Measurements from ENCODE around the gene IMPG1. TPM values are rescaled to one million over a fixed set of nuclear protein-coding genes. Genes with fewer than 3 reads are reported as not detected.

Gene IMPG1
- total RNA-seq, 4 donors from 2014 or later, result not detected

DNA sequence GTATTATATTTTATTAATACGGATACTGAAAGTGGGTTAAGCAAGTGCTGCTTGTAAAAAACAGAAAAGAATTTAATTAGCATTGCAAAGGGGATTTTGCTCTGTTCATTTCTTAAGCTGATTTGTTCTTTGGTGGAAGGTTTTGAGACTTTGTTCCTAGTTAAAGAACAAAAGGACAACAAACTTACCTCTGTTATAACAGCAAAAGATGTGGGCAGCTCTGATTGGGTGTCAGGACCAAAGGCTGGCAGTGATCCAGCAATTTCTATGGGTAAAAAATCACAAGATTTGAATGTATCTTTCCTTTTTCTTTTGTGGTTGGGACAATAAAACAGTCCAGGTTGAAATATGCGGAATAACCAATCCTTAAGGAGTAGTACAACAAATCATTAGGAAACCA lies 68.8 kb downstream of the IMPG1 start:
- no peak for DNase-seq
- intact Hi-C loops (cut with DNase I), result no loop called here
- Histone ChIP-seq H3K4me1 (no peaks in the 10 kb centered on the region), H3K27ac (no peak overlapping the region), H3K36me3 (no peaks in the 10 kb centered on the region), H3K4me3 (replicated peaks in 1 of 3) (no peak overlapping the region), H3K27me3 (no peaks in the 10 kb centered on the region), H3K9me3 (no peaks in the 10 kb centered on the region)
- 66 to 68% methylated on average over 2 of the region's 2 CpGs for WGBS, 2 donors
- TF ChIP-seq, protein P1, sequence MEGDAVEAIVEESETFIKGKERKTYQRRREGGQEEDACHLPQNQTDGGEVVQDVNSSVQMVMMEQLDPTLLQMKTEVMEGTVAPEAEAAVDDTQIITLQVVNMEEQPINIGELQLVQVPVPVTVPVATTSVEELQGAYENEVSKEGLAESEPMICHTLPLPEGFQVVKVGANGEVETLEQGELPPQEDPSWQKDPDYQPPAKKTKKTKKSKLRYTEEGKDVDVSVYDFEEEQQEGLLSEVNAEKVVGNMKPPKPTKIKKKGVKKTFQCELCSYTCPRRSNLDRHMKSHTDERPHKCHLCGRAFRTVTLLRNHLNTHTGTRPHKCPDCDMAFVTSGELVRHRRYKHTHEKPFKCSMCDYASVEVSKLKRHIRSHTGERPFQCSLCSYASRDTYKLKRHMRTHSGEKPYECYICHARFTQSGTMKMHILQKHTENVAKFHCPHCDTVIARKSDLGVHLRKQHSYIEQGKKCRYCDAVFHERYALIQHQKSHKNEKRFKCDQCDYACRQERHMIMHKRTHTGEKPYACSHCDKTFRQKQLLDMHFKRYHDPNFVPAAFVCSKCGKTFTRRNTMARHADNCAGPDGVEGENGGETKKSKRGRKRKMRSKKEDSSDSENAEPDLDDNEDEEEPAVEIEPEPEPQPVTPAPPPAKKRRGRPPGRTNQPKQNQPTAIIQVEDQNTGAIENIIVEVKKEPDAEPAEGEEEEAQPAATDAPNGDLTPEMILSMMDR (IDR thresholded peaks at IDR 0.05), result no peak
- no peak for TF ChIP-seq POLR2A (IDR thresholded peaks at IDR 0.05)

DNA sequence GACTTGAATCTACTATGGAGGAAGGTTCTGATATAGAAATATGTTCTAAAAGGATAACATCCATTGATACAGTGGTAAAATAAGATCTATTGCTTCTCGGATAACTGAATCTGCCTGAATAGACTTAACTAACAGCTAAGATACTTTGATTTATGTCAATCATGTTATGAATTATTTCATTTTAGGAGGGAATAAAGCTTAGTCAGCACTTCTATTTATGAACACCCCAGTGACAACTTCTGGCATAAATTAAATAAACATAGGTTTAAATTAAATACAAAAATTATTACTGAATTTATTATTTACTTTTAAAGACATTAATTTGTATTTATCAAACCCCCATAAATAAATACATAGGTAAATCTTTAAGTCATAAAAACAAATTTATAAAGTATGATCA lies 69.3 kb downstream of the IMPG1 start:
- Histone ChIP-seq H3K9me3 (no peaks in the 10 kb centered on the region), H3K27me3 (no peaks in the 10 kb centered on the region), H3K27ac (no peak overlapping the region), H3K4me3 (replicated peaks in 1 of 3) (no peak overlapping the region), H3K4me1 (no peaks in the 10 kb centered on the region), H3K36me3 (no peaks in the 10 kb centered on the region)
- WGBS, 2 donors, result 98 to 100% methylated on average over 1 of the region's 1 CpG
- DNase-seq, result no peak
- TF ChIP-seq, protein P1 (IDR thresholded peaks at IDR 0.05), result no peak
- no peak for TF ChIP-seq POLR2A (IDR thresholded peaks at IDR 0.05)
- intact Hi-C loops (cut with DNase I), result no loop called here

DNA sequence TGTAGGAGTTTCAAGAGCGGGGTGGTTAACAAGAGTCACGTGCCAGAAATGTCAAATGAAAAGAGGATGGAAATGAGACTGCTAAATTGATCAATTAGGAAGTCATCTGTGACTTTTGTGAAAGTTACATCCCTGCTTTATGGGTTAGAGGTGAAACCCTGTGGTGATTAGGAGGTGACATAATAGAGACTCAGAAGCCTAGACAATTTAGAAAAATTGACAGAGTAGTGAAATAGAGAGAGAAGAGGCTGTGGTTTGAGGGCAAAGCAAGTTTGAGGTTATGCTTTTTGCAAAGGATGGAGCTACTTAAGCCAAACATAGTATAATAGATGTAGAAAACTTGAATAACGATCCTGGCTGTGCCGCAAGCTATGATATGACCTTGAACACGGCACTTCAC lies 71.8 kb downstream of the IMPG1 start:
- no peaks in the 10 kb centered on the region for H3K36me3 ChIP-seq
- no peak overlapping the region for H3K27ac ChIP-seq
- TF ChIP-seq, protein P1 (IDR thresholded peaks at IDR 0.05), result no peak
- H3K4me1 ChIP-seq, result no peaks in the 10 kb centered on the region
- H3K27me3 ChIP-seq, result no peaks in the 10 kb centered on the region
- no peak overlapping the region for H3K4me3 ChIP-seq (replicated peaks in 1 of 3)
- 86 to 88% methylated on average over 5 of the region's 5 CpGs for WGBS, 2 donors
- no peak for DNase-seq
- H3K9me3 ChIP-seq, result no peaks in the 10 kb centered on the region
- intact Hi-C loops (cut with DNase I), result no loop called here

DNA sequence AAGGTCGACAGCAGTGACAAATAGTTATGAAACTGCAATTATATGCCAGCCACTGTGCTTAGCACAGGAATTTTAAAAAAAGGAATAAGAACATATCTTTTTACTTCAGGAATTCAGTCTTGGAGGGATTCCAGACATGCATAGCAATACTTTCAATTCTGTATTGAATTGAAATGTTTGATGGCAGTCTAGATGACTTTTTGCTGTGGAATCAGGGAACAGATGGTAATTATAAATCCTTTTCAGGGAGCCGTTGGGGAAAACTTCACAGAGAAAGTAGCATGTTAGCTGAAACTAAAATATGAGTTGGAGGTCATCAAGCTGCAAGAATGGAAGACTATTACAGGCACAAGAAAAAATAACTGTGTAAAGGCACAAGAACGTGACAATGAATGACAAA lies 74.8 kb downstream of the IMPG1 start:
- H3K36me3 ChIP-seq, result no peaks in the 10 kb centered on the region
- intact Hi-C loops (cut with DNase I), result no loop called here
- no peaks in the 10 kb centered on the region for H3K27me3 ChIP-seq
- no peak overlapping the region for H3K27ac ChIP-seq
- H3K4me1 ChIP-seq, result no peaks in the 10 kb centered on the region
- WGBS, 2 donors, result 52 to 59% methylated on average over 3 of the region's 3 CpGs
- no peaks in the 10 kb centered on the region for H3K9me3 ChIP-seq
- no peak overlapping the region for H3K4me3 ChIP-seq (replicated peaks in 1 of 3)
- no peak for DNase-seq
- no peak for TF ChIP-seq POLR2A (IDR thresholded peaks at IDR 0.05)
- TF ChIP-seq, protein P1 (IDR thresholded peaks at IDR 0.05), result no peak

DNA sequence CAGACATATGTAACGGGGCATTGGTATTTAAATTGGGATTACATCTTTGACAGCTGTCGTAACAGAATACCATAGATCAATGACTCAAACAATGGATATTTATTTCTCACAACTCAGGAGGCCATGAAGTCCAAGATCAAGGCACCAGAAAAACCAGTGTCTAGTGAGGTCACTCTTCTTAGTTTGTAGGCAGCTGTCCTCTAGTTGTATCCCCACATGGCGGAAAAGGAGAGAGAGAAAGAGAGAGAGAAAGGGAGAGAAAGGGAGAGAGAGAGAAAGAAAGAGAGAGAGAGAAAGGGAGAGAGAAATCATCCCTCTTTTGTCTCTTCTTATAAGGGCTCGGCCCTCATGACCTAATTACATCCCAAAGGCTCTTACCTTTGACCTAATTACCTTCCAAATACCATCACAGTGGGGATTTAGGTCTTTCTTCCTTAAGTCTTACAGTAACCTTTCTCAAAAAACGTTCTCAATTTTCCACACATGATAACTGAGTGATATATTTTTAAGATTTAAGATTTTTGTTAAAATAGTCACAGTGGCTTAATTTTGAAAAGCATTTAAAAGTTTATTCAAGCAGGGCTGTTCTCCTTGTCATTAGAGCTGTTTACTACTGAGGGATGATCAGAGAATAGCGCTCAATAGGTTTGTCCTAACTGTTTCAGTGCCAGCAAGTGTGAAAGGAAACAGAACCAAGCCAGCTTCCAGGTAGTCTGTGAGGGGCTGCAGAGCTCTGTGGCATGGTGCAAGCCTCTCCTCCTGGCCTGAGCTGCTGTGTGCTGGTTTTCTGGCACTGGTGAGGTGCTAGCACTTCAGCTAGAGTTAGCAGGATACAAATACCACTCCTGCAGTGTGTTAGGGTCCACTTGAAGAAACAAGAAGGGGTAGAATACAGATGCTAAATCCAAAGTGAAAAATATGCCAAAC lies 79.0 kb downstream of the IMPG1 start:
- Histone ChIP-seq H3K36me3 (no peaks in the 10 kb centered on the region), H3K9me3 (no peaks in the 10 kb centered on the region), H3K27me3 (no peaks in the 10 kb centered on the region), H3K4me3 (replicated peaks in 1 of 3) (no peak overlapping the region), H3K4me1 (no peaks in the 10 kb centered on the region), H3K27ac (no peak overlapping the region)
- no peak for DNase-seq
- WGBS, 2 donors, result 47 to 55% methylated on average over 6 of the region's 6 CpGs
- no peak for TF ChIP-seq POLR2A (IDR thresholded peaks at IDR 0.05)
- TF ChIP-seq, protein P1 (IDR thresholded peaks at IDR 0.05), result no peak
- intact Hi-C loops (cut with DNase I), result no loop called here

All from thyroid gland (tissue), 4 donors.